Lower leg skin (tissue), 4 donors: ENCODE measurements around the gene SLC17A9. TPM values are rescaled to one million over a fixed set of nuclear protein-coding genes. Genes with fewer than 3 reads are reported as not detected.

Experiments used
- DNase-seq, 2 donors: peaks; one replicate each; pipeline ENCODE4 v3.0.0-alpha.2; 2019; ENCODE audit warnings: low spot score in 2 of 2
- H3K4me3 ChIP-seq: fragments of 200-600 bp; sonication (generic); 2 replicates; pipeline ENCODE4 v1.5.1; 2017; ENCODE audit warnings: mild to moderate bottlenecking, low read depth; ENCODE audit not compliant: poor library complexity, severe bottlenecking
- POLR2A ChIP-seq, 2 donors: fragments of 450-650 bp; IDR thresholded peaks; one replicate each; pipeline ENCODE4 v1.6.1; 2016 to 2017; ENCODE audit warnings: antibody characterized with exemption in 2 of 2, mild to moderate bottlenecking in 1 of 2, moderate library complexity in 1 of 2
- WGBS, 2 donors: methylation state at CpG; one replicate each; pipeline ENCODE4 v1.1.5; 2018; 5-methylcytosine and 5-hydroxymethylcytosine counted together
- intact Hi-C: fragments of 100-400 bp; cut with DNase I; formaldehyde crosslinking; loops from one replicate; pipeline ENCODE4 v1.15.0; 2023; ENCODE audit warnings: low total_unique reads
- total RNA-seq, 4 donors: library from RNA; depleted of rRNA; stranded (reverse); fragments of >200 nt; gene quantifications; one replicate each; pipeline ENCODE4 v1.1.0, GENCODE V29; 2016
- TF ChIP-seq, protein P1 (sequence below), 3 donors: fragments of 450-650 bp; IDR thresholded peaks; one replicate each; pipeline ENCODE4 v1.5.1; 2016; ENCODE audit warnings: antibody characterized with exemption in 3 of 3, mild to moderate bottlenecking in 3 of 3, moderate library complexity in 2 of 3

The SLC17A9 gene
- total RNA-seq, 4 donors from 2014 or later, result 0.46 to 1.1 (median 0.73) TPM

DNA sequence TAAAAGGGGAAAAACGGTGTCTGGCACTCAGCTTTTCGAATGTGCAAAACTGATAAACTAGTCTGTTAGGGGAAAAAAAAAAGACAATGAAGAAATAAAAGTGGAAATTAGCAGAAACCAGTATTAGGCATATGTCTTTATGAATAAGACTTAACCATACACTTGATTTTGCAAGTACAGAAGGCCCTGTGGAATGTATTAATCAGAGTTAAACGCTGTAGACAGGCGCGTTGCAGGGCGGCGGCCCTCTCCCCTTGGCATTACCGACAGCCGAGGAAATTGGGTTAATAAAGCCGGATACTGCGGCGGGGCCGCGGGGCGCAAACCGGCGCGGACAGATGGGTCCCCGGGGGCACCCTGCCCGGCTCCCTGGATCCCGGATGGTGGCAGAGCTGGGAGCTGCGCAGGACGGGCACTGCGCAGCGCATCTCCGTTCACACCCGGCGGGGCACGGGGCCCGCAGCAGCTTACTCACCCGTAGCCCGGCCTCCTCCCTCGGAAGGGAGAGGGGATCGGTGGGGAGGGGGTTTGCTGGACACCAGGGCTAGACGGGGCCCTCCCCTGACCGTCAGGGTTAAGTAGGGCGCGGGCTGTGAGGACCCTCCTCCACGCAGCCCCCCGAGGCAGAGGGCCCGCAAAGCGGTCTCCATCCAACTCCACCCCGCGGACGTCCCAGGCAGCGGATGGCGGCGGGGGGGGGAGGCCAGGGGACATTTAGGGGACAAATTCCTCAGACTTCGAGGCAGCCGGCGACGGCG is 52.3 kb downstream of the SLC17A9 start:
- TF ChIP-seq, protein P1, sequence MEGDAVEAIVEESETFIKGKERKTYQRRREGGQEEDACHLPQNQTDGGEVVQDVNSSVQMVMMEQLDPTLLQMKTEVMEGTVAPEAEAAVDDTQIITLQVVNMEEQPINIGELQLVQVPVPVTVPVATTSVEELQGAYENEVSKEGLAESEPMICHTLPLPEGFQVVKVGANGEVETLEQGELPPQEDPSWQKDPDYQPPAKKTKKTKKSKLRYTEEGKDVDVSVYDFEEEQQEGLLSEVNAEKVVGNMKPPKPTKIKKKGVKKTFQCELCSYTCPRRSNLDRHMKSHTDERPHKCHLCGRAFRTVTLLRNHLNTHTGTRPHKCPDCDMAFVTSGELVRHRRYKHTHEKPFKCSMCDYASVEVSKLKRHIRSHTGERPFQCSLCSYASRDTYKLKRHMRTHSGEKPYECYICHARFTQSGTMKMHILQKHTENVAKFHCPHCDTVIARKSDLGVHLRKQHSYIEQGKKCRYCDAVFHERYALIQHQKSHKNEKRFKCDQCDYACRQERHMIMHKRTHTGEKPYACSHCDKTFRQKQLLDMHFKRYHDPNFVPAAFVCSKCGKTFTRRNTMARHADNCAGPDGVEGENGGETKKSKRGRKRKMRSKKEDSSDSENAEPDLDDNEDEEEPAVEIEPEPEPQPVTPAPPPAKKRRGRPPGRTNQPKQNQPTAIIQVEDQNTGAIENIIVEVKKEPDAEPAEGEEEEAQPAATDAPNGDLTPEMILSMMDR (IDR thresholded peaks at IDR 0.05), result no peak
- TF ChIP-seq POLR2A (IDR thresholded peaks at IDR 0.05), result no peak
- intact Hi-C loops, result loop anchor here (10.0 kb wide), 1 partner anchor 130 kb away; no protein-coding TSS in a partner anchor
- no peak for DNase-seq
- WGBS, 2 donors, result 7 to 8% methylated on average over 24 to 43 of the region's 53 CpGs
- H3K4me3 ChIP-seq, result no peak overlapping the region

DNA sequence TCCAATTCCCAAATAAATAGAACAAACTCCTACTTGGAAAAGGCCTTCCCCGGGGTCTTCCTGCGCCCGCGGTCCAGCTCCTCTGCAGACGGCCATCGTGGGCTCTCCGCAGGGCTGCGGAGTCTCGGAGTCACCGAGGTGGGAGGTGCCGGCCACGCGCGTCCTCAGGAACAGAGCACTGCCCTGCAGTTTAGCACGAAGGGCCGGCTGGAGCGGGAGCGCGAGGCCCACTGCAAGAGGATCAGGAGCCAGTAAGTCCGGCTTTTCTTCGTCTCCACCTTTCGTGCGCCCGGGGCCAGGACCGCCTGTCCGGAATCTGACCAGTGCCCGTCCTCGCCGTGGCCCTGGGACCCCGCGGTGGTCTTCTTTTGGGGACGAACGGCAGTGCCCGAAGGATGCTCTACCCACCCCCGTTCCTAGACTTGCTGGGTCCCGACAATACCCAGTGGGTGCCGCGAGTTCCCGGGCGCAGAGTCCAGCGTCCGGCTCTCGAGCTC is 52.9 kb downstream of the SLC17A9 start:
- 2 to 5% methylated on average over 21 to 29 of the region's 43 CpGs for WGBS, 2 donors
- intact Hi-C loops, result loop anchor here (10.0 kb wide), 1 partner anchor 131 kb away; no protein-coding TSS in a partner anchor
- TF ChIP-seq, protein P1 (IDR thresholded peaks at IDR 0.05), result no peak
- no peak for TF ChIP-seq POLR2A (IDR thresholded peaks at IDR 0.05)
- DNase-seq, result no peak
- no peak overlapping the region for H3K4me3 ChIP-seq

DNA sequence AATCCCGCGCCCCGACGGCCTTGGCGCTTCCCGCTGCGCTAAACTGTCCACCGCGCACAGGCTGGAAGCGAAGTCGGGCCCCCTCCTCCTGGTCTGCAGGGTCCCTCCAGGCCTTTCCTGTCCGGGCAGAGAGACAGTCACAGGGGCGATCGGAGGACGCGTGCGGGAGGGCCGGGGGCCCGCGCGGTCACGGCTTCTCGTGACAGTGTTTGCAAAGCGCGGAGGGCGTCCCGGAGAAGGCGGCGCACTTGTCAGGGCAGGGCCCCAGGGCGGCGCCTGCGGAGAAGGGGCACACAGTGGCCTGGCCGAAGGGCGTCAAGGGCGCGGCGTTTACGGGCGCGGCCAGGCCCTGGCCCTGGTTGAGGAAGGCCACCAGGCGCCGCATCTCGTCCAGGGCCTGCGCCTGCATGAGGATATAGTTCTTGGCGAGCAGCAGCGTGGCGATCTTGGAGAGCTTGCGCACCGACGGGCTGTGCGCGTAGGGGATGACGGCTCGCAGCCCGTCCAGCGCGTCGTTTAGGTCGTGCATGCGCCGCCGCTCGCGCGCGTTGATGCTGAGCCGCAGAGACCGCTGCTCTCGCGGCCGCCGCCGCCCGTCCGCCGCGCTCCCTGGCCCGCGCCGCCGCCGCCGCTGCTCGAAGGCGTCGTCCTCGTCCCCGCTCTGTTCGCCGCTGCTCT is 53.5 kb downstream of the SLC17A9 start:
- no peak for TF ChIP-seq POLR2A (IDR thresholded peaks at IDR 0.05)
- TF ChIP-seq, protein P1 (IDR thresholded peaks at IDR 0.05), result no peak
- intact Hi-C loops, result loop anchor here (10.0 kb wide), 1 partner anchor 131 kb away; no protein-coding TSS in a partner anchor
- DNase-seq, result no peak
- 9 to 11% methylated on average over 28 to 53 of the region's 90 CpGs for WGBS, 2 donors
- no peak overlapping the region for H3K4me3 ChIP-seq

DNA sequence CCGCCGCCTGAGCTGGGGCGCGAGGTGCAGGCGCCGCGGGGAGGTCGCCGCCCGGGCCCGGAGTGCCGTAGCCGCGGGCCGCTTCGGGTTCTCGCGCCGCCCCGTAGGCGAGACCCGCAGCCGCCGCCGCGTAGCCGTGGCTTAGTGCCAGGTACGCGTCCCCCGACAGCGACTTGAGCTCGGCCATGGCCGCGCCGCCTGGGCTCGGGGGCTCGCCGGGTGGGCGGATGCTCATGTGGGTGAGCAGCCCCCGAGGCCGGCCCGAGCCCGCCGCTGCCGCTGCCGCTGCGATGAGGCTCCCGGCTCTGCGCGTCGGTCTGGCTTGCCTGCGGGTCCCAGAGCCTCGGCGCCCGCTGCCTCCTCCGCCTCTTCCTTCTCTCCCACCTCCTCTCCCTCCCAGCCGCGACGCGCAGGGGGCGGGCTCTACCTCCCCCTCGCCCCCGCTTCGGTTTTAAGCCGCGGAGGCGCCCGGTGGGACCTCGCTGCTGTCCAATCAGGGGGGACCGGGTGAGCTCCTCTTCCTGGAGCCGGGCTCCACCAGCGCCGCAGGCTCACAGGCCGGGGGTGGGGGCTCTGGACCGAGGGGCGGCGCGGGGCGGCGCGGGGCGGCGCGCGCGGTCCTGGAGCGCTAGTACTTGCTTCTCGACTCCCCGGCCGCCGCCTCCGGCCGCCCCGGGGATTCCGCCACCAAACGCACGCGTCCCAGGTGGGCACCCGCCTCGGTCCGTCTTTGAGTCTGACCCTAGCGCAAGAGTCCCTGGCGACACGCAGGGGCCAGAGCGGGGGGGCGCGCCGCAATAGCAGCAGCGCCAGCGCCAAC is 54.2 kb downstream of the SLC17A9 start, which contains the start of gene BHLHE23:
Gene BHLHE23 (minus strand): TSS at position 425 of the 820 bp plus-strand sequence. CDS start 190 bp downstream, at position 235.
- intact Hi-C loops, result loop anchor here (10.0 kb wide), 1 partner anchor 132 kb away; no protein-coding TSS in a partner anchor
- TF ChIP-seq, protein P1 (IDR thresholded peaks at IDR 0.05), result no peak
- TF ChIP-seq POLR2A (IDR thresholded peaks at IDR 0.05), result no peak
- no peak within 1 kb of the TSS for H3K4me3 ChIP-seq
- 1% methylated on average over 76 of the region's 110 CpGs; no CpG with 5 or more reads in 1 of the 2 donors for WGBS, 2 donors
- no peak for DNase-seq

DNA sequence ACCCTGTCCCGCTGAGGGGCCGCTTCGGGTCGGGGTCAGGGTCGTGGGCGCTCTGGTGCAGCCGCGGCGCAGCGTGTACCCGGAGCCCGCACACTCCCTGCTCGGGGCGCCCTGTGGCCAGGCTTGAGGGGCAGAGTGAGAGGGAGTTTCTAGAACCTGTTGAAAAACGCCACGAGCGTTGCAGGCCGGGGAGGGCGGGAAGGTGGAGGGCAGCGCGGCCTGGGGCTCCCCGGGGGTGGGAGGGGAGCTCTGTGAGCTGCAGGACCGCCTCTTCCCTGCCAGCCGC is 54.8 kb downstream of the SLC17A9 start:
- WGBS, 2 donors, result 0 to 4% methylated on average over 4 to 17 of the region's 24 CpGs
- H3K4me3 ChIP-seq, result no peak overlapping the region
- intact Hi-C loops, result loop anchor here (10.0 kb wide), 1 partner anchor 133 kb away; no protein-coding TSS in a partner anchor
- DNase-seq, result no peak
- TF ChIP-seq POLR2A (IDR thresholded peaks at IDR 0.05), result no peak
- TF ChIP-seq, protein P1 (IDR thresholded peaks at IDR 0.05), result no peak
